ENCODE results near the gene GLRX3. TPM values are rescaled to one million over a fixed set of nuclear protein-coding genes. Genes with fewer than 3 reads are reported as not detected.

The GLRX3 gene
- total and polyA plus RNA-seq, 10 of the 15 experiments (the other 5 are each of a cell fraction or from before 2014, with no cell fraction given) = 94.7 to 209 (median 131) TPM

GRCh38 chr10:130109796-130110245, 26.4 kb upstream of the GLRX3 start:
- H3K79me2 ChIP-seq (ENCODE audit: control insufficient read depth, insufficient read depth, low read length) = peaks cover 16% of the 10 kb centered on the region
- H3K4me3 ChIP-seq = peak overlapping the region; percentile 84
- ChIA-PET POLR2A (interaction anchor here (0.6 to 3.1 kb wide), 6 partner anchors 17 to 40 kb away, joined by 3 to 48 read pairs (median 10); partner anchors contain the start of gene GLRX3), RAD21 (ENCODE audit: unreplicated experiment) (interaction anchor here (0.7 to 3.1 kb wide), 6 partner anchors 18 to 221 kb away, joined by 3 to 55 read pairs (median 6); partner anchors contain the start of gene GLRX3), SMC1A (ENCODE audit: uncharacterized antibody, unreplicated experiment) (interaction anchor here (0.7 to 3.1 kb wide), 10 partner anchors 18 to 57 kb away, joined by 3 to 19 read pairs (median 7); partner anchors contain the start of gene GLRX3), CTCF (interaction anchor here (0.7 to 3.9 kb wide), 16 partner anchors 11 to 293 kb away, joined by 3 to 45 read pairs (median 7); partner anchors contain the start of gene GLRX3)
- ATAC-seq (peak; percentile 15), DNase-seq (ENCODE audit: low read depth, low spot score) (peak; percentile 61), FAIRE-seq (no peak)
- peak overlapping the region; percentile 100 for H3K4me2 ChIP-seq (ENCODE audit: control insufficient read depth, insufficient read depth)
- H4K20me1 ChIP-seq (ENCODE audit: control insufficient read depth, insufficient read depth) = no peaks in the 10 kb centered on the region
- intact Hi-C loops (cut with micrococcal nuclease; ENCODE audit: unreplicated experiment) = loop anchor here (1.0 to 5.0 kb wide), 3 partner anchors 26 to 505 kb away; partner anchors contain the start of gene GLRX3
- TSS peak; percentile 84 for BruUV-seq (replicated peaks)
- peak overlapping the region; percentile 90 for H3K9ac ChIP-seq (ENCODE audit: control insufficient read depth, insufficient read depth, low read length)
- no peaks in the 10 kb centered on the region for H3K27me3 ChIP-seq (replicated peaks in 1 of 2; ENCODE audit: control insufficient read depth in 2 of 2, insufficient read depth in 2 of 2, low read length in 1 of 2)
- peak overlapping the region; percentile 87 for H3K27ac ChIP-seq (ENCODE audit: control insufficient read depth, insufficient read depth)
- H2AFZ ChIP-seq (ENCODE audit: control insufficient read depth, low read depth, low read length) = peak overlapping the region; percentile 100
- in situ Hi-C loops (cut with MboI) = loop anchor here (10.0 to 25.0 kb wide), 2 partner anchors 645 to 1073 kb away; partner anchors contain the start of gene MGMT
- 0% methylated on average over 9 of the region's 9 CpGs for WGBS (ENCODE audit: insufficient coverage, insufficient replicate concordance, low lambda C conversion rate, missing lambda C conversion rate)
- H3K4me1 ChIP-seq (ENCODE audit: control insufficient read depth, insufficient read depth, low read length) = peaks cover 17% of the 10 kb centered on the region
- no peaks in the 10 kb centered on the region for H3K36me3 ChIP-seq (ENCODE audit: control insufficient read depth in 2 of 2, insufficient read depth in 2 of 2, low read length in 1 of 2)
- H3K9me3 ChIP-seq (replicated peaks; ENCODE audit: control insufficient read depth, insufficient read depth, low read length) = no peaks in the 10 kb centered on the region
- TF ChIP-seq ASH2L (IDR thresholded peaks at IDR 0.05; ENCODE audit: borderline replicate concordance, low read depth) = no peak
- TF ChIP-seq CUX1 (IDR thresholded peaks at IDR 0.05; ENCODE audit: insufficient replicate concordance, low read depth, low read length) = no peak
- no peak for TF ChIP-seq SKIL (IDR thresholded peaks at IDR 0.05; ENCODE audit: low read depth, poor library complexity, severe bottlenecking)
- TF ChIP-seq SREBF1 (IDR thresholded peaks at IDR 0.05; ENCODE audit: low read length) = no peak
- no peak for TF ChIP-seq SIN3A (IDR thresholded peaks at IDR 0.05; ENCODE audit: low read depth, low read length)
- no peak for TF ChIP-seq NFIC (IDR thresholded peaks at IDR 0.05; ENCODE audit: low read depth, low read length)
- peak; percentile 58 for TF ChIP-seq RAD21 (IDR thresholded peaks at IDR 0.05; ENCODE audit: insufficient read depth, low read depth, low read length)
- TF ChIP-seq KLF5 (IDR thresholded peaks at IDR 0.05; ENCODE audit: partially characterized antibody) = no peak
- TF ChIP-seq SIX5 (IDR thresholded peaks at IDR 0.05; ENCODE audit: low read depth, low read length, severe bottlenecking) = no peak
- TF ChIP-seq PBX3 (IDR thresholded peaks at IDR 0.05; ENCODE audit: insufficient replicate concordance, low read depth, low read length) = no peak
- no peak for TF ChIP-seq ZNF217 (IDR thresholded peaks at IDR 0.05)
- no peak for TF ChIP-seq RELB (IDR thresholded peaks at IDR 0.05; ENCODE audit: low read depth)
- TF ChIP-seq HDAC6 (IDR thresholded peaks at IDR 0.05; ENCODE audit: unreplicated experiment) = no peak
